Ecto neural progenitor cell (in vitro differentiated cells): ENCODE data around the gene ZYX.

Source experiments
- DNase-seq: peaks from one replicate; pipeline ENCODE4 v3.0.0-alpha.2; 2018; ENCODE audit warnings: low spot score

ZYX gene

GRCh38 chr7:143380646-143381426 is at the start of gene ZYX:
Gene ZYX (plus strand): TSS chr7:143381345. CDS start chr7:143381572, 227 bp downstream.
- DNase-seq = peak; percentile 94

GRCh38 chr7:143334244-143334643 is 46.9 kb upstream of the ZYX start:
- no peak for DNase-seq

GRCh38 chr7:143337216-143337615 is 43.9 kb upstream of the ZYX start:
- DNase-seq = no peak

- DNase-seq = no peak
These were observed 39.3 kb upstream of the ZYX start for GRCh38 chr7:143341842-143342241.

- no peak for DNase-seq
These were observed 37.5 kb upstream of the ZYX start for GRCh38 chr7:143343596-143343995.

GRCh38 chr7:143345428-143345900 is 35.7 kb upstream of the ZYX start:
- peak; percentile 80 for DNase-seq

- no peak for DNase-seq
These were observed 35.1 kb upstream of the ZYX start for GRCh38 chr7:143346018-143346417.

GRCh38 chr7:143347950-143348349 is 33.2 kb upstream of the ZYX start:
- DNase-seq = no peak

- DNase-seq = no peak
These were observed 30.1 kb upstream of the ZYX start for GRCh38 chr7:143351060-143351459.

GRCh38 chr7:143351574-143351973 is 29.6 kb upstream of the ZYX start:
- DNase-seq = no peak

- DNase-seq = peak; percentile 79
These were observed 28.6 kb upstream of the ZYX start for GRCh38 chr7:143352531-143353002.

GRCh38 chr7:143354376-143354775 is 26.8 kb upstream of the ZYX start:
- no peak for DNase-seq

- DNase-seq = no peak
These were observed 26.2 kb upstream of the ZYX start for GRCh38 chr7:143354965-143355364.

- DNase-seq = no peak
These were observed 25.4 kb upstream of the ZYX start for GRCh38 chr7:143355450-143356385.

GRCh38 chr7:143356414-143357050 is 24.6 kb upstream of the ZYX start:
- no peak for DNase-seq

GRCh38 chr7:143358626-143359025 is 22.5 kb upstream of the ZYX start:
- no peak for DNase-seq

GRCh38 chr7:143359771-143360353 is 21.3 kb upstream of the ZYX start:
- DNase-seq = no peak

- DNase-seq = no peak
These were observed 20.2 kb upstream of the ZYX start for GRCh38 chr7:143360788-143361551.

- peak; percentile 60 for DNase-seq
These were observed 19.5 kb upstream of the ZYX start for GRCh38 chr7:143361552-143362130.

- peak; percentile 62 for DNase-seq
These were observed 18.8 kb upstream of the ZYX start, which contains the start of gene FAM131B for GRCh38 chr7:143362131-143363015. Gene FAM131B (minus strand): TSS chr7:143362713. CDS start chr7:143362603, 110 bp downstream.
